GM18873 (cell line): ENCODE measurements around the gene ZMYM1.
"Not testable (repeated sequence)": the region's sequence is repeated elsewhere in the genome, so short reads cannot be mapped to it uniquely, and the experiment has no call there.

Source experiments
- ATAC-seq: cut with Tn5 transposase; IDR thresholded peaks from one replicate; pipeline ENCODE4 v1.9.1; 2021; ENCODE audit warnings: mild to moderate bottlenecking, moderate library complexity, moderate number of reproducible peaks; ENCODE audit not compliant: unreplicated experiment, low FRiP score

Gene ZMYM1

DNA sequence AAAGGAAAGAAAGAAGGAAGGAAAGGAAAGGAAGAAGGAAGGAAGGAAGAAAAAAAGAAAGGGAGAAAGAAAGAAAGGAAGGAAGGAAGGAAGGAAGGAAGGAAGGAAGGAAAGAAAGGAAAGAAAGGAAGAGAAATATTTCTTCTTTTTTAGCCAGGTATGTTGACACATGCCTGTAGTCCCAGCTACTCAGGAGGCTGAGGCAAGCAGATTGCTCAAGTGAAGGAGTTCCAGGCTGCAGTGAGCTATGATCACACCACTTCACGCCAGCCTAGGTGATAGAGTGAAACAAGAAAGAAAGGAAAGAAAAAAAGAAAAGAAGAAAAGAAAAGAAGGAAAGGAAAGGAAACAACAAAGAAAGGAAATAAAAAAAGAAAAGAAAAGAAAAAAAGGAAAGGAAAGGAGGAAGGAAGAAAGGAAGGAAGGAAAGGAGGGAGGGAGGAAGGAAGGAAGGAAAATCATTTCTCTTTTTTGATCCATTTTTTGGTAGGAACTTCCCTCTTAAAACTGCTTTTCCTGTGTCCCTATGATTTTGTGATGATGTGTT, 5.8 kb upstream of the ZMYM1 start:
- no peak for ATAC-seq

DNA sequence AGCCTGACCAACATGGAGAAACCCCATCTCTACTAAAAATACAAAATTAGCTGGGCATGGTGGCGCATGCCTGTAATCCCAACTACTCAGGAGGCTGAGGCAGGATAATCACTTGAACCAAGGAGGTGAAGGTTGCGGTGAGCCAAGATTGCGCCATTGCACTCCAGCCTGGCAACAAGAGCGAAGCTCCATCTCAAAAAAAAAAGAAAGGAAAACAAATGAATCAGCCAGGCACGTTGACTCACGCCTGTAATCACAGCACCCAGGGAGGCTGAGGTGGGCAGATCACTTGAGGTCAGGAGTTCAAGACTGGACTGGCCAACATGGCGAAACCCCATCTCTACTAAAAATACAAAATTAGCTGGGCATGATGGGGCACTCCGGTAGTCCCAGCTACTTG, 2.8 kb upstream of the ZMYM1 start:
- ATAC-seq, result not testable (repeated sequence)

DNA sequence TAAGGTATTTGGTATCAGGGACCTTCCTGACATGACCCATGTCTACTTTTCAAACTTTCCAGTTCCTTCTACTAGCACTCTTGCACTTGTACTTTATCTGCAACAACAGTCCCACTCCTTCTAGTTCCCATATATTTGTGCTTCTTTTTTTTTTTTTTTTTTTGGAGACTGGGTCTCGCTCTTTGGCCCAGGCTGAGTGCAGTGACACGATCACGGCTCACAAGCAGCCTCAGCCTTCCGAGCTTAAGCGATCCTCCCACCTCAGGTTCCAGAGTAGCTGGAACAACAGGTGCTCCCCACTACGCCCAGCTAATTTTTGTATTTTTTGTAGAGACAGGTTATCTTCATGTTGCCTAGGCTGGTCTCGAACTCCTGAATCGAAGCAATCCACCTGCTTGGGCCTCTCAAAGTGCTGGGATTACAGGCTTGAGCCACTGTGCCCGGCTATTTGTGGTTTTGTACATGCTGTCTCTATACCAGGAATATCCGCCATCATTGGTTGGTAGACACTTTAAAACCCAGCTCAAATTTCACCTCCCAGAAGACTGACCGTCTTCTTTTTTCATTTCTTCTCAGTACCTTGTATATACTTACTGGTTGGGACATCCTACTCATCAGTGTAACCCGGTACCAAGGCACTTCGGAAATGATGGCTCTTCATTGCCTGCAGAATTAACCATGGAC, 1.1 kb downstream of the ZMYM1 start:
- ATAC-seq, result no peak

GRCh38 chr1:35085421-35085820, 6.2 kb downstream of the ZMYM1 start:
- ATAC-seq, result no peak

- ATAC-seq, result no peak
Measured at GRCh38 chr1:35097224-35097623, 18.0 kb downstream of the ZMYM1 start.

DNA sequence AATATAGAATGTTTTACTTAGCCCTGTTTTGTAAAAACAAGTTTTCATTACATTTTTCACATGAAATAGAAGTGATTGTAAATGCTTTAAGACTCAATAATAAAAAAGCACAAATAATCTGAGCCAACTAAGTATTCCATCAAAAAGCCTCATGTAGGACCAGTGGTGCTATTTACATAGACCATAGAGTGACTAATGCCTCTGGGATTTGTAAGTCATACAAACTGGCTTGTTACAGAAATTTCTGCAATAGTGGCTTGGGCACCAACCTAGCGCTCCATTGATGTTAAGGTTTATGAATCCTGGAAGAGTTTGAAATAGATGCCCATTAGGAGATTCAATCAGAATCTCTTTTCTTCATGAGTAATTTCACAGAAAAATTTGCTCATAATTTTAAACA, 31.9 kb downstream of the ZMYM1 start:
- ATAC-seq, result no peak

- no peak for ATAC-seq
Measured at GRCh38 chr1:35112668-35113067, 33.5 kb downstream of the ZMYM1 start.

GRCh38 chr1:35115459-35116383, 36.5 kb downstream of the ZMYM1 start:
- ATAC-seq, result no peak

- ATAC-seq, result no peak
Measured at GRCh38 chr1:35120458-35121133, 41.4 kb downstream of the ZMYM1 start.

- no peak for ATAC-seq
Measured at GRCh38 chr1:35122311-35122710, 43.1 kb downstream of the ZMYM1 start.

GRCh38 chr1:35126546-35126945, 47.4 kb downstream of the ZMYM1 start:
- ATAC-seq, result no peak

- ATAC-seq, result no peak
Measured at GRCh38 chr1:35129080-35129479, 49.9 kb downstream of the ZMYM1 start.

- ATAC-seq, result no peak
Measured at GRCh38 chr1:35136780-35137179, 57.6 kb downstream of the ZMYM1 start.

- not testable (repeated sequence) for ATAC-seq
Measured at GRCh38 chr1:35137590-35137989, 58.4 kb downstream of the ZMYM1 start.

GRCh38 chr1:35142294-35142693, 63.1 kb downstream of the ZMYM1 start:
- not testable (repeated sequence) for ATAC-seq

GRCh38 chr1:35142728-35143127, 63.5 kb downstream of the ZMYM1 start:
- not testable (repeated sequence) for ATAC-seq

DNA sequence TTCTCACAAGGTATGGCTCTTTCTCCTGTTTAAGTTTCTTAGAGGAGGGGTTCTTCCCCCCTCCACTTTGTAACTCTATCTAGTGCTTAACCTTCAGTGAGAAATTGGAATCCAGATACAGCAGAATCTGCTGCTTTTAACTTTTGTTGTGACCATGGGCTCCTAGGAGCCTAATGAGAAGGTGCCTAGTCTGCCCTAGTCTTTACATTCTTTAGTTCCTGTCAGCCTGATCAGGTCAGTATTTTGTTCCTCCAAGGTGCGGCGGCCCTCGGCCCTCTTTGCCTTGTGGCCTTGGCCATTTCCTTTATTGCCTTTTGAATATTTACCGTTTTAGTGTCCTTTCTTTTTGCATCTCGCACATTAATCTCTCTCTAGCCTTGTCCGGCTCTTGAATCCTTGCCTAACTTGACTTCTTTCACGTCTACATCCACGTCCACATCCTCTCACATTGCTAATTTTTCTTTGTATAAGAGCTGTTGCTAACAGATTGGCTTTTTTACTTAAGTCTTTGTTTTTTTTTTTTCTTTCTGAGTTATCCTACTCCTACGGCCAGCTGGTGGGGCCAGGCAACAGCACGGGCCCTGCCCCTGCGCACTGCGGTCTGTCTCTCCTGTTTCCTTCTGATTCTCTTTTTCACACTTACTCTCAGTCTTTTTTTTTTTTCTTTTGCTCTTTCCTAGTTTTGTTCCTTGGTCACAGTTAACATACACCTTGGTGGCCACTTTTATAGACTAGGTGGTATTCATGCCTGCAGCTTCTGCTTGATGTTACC, 64.7 kb downstream of the ZMYM1 start:
- ATAC-seq, result no peak

- ATAC-seq, result not testable (repeated sequence)
Measured at GRCh38 chr1:35145892-35146549, 66.8 kb downstream of the ZMYM1 start.

DNA sequence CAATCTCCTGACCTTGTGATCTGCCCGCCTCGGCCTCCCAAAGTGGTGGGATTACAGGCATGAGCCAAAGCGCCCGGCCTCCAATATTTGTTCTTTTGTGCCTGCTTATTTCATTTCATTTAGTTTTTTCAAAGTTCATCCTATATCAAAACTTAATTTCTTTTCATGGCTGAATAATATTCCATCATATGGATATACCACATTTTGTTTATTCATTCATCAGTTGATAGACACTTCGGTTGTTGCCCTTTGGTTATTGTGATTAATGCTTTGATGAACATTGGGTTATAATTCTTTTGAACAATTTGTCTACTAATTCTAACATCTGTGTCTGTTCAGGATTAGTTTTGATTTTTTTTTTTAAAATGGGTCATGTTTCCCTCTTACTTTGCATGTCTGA, 72.0 kb downstream of the ZMYM1 start:
- no peak for ATAC-seq

- no peak for ATAC-seq
Measured at GRCh38 chr1:35164893-35165292, 85.7 kb downstream of the ZMYM1 start.
